ENCODE results near the gene TUT7. TPM values are rescaled to one million over a fixed set of nuclear protein-coding genes. Genes with fewer than 3 reads are reported as not detected.
"Not testable (repeated sequence)": the region's sequence is repeated elsewhere in the genome, so short reads cannot be mapped to it uniquely, and the experiment has no call there.

TUT7 gene
- total RNA-seq, 4 donors from 2014 or later: 36.8 to 99.9 (median 50.4) TPM

- Histone ChIP-seq H3K27me3 (no peaks in the 10 kb centered on the region), H3K4me3 (no peak overlapping the region), H3K36me3 (peaks cover 0 to 100% (median 0%) of the 10 kb centered on the region in 3 donors), H3K4me1 (no peaks in the 10 kb centered on the region), H3K27ac (no peak overlapping the region), H3K9me3 (no peaks in the 10 kb centered on the region)
- TF ChIP-seq CTCF (IDR thresholded peaks at IDR 0.05) (no peak), POLR2A (IDR thresholded peaks at IDR 0.05) (no peak)
- no peak for DNase-seq
Observed at GRCh38 chr9:86322973-86323644, 31.1 kb downstream of the TUT7 start.

- Histone ChIP-seq H3K27ac (no peak overlapping the region), H3K4me1 (no peaks in the 10 kb centered on the region), H3K27me3 (no peaks in the 10 kb centered on the region), H3K9me3 (no peaks in the 10 kb centered on the region), H3K4me3 (no peak overlapping the region), H3K36me3 (peaks cover 0 to 100% (median 0%) of the 10 kb centered on the region in 3 donors)
- TF ChIP-seq POLR2A (IDR thresholded peaks at IDR 0.05) (no peak), CTCF (IDR thresholded peaks at IDR 0.05) (no peak)
- no peak for DNase-seq
Observed at GRCh38 chr9:86321373-86321772, 32.8 kb downstream of the TUT7 start.

GRCh38 chr9:86318187-86318586, 36.0 kb downstream of the TUT7 start:
- no peak for TF ChIP-seq POLR2A (IDR thresholded peaks at IDR 0.05)
- no peak for TF ChIP-seq CTCF (IDR thresholded peaks at IDR 0.05)
- peaks cover 0 to 99% (median 0%) of the 10 kb centered on the region in 3 donors for H3K36me3 ChIP-seq
- no peak for DNase-seq

GRCh38 chr9:86315078-86315477, 39.1 kb downstream of the TUT7 start:
- peaks cover 0 to 87% (median 0%) of the 10 kb centered on the region in 3 donors for H3K36me3 ChIP-seq
- no peak overlapping the region for H3K27ac ChIP-seq
- no peak overlapping the region for H3K4me3 ChIP-seq
- H3K27me3 ChIP-seq: no peaks in the 10 kb centered on the region
- no peak for TF ChIP-seq CTCF (IDR thresholded peaks at IDR 0.05)
- no peak for TF ChIP-seq POLR2A (IDR thresholded peaks at IDR 0.05)
- H3K4me1 ChIP-seq: no peaks in the 10 kb centered on the region
- no peak for DNase-seq
- no peaks in the 10 kb centered on the region for H3K9me3 ChIP-seq

More at GRCh38 chr9:86318187-86318586, 36.0 kb downstream of the TUT7 start:
- Histone ChIP-seq H3K4me1 (no peaks in the 10 kb centered on the region), H3K27ac (no peak overlapping the region), H3K9me3 (no peaks in the 10 kb centered on the region), H3K4me3 (no peak overlapping the region), H3K27me3 (no peaks in the 10 kb centered on the region)

GRCh38 chr9:86312959-86313358, 41.3 kb downstream of the TUT7 start:
- H3K4me1 ChIP-seq, H3K9me3 ChIP-seq, H3K27me3 ChIP-seq, H3K27ac ChIP-seq, DNase-seq, H3K4me3 ChIP-seq: not testable (repeated sequence)
- H3K36me3 ChIP-seq: peaks cover 0 to 87% (median 0%) of the 10 kb centered on the region in 3 donors

GRCh38 chr9:86308687-86309086, 45.5 kb downstream of the TUT7 start:
- Histone ChIP-seq H3K9me3 (no peaks in the 10 kb centered on the region), H3K27me3 (no peaks in the 10 kb centered on the region), H3K4me1 (no peaks in the 10 kb centered on the region), H3K27ac (no peak overlapping the region), H3K36me3 (peaks cover 0 to 87% (median 0%) of the 10 kb centered on the region in 3 donors), H3K4me3 (no peak overlapping the region)
- DNase-seq: no peak
- TF ChIP-seq CTCF (IDR thresholded peaks at IDR 0.05) (no peak), POLR2A (IDR thresholded peaks at IDR 0.05) (no peak)

Data from Peyer's patch (tissue), 4 donors.